Stimulated activated CD4-positive, alpha-beta T cell treated with anti-CD3 and anti-CD28 coated beads, Interleukin-15, amount 100 ng/mL, for 1 hour (primary cell): Measurements from ENCODE around the gene HLX.

Source experiments
- DNase-seq, 2 donors: peaks; one replicate each; pipeline ENCODE4 v3.0.0-alpha.2; 2020; ENCODE audit warnings: low read depth in 1 of 2, low spot score in 1 of 2

Gene HLX

DNA sequence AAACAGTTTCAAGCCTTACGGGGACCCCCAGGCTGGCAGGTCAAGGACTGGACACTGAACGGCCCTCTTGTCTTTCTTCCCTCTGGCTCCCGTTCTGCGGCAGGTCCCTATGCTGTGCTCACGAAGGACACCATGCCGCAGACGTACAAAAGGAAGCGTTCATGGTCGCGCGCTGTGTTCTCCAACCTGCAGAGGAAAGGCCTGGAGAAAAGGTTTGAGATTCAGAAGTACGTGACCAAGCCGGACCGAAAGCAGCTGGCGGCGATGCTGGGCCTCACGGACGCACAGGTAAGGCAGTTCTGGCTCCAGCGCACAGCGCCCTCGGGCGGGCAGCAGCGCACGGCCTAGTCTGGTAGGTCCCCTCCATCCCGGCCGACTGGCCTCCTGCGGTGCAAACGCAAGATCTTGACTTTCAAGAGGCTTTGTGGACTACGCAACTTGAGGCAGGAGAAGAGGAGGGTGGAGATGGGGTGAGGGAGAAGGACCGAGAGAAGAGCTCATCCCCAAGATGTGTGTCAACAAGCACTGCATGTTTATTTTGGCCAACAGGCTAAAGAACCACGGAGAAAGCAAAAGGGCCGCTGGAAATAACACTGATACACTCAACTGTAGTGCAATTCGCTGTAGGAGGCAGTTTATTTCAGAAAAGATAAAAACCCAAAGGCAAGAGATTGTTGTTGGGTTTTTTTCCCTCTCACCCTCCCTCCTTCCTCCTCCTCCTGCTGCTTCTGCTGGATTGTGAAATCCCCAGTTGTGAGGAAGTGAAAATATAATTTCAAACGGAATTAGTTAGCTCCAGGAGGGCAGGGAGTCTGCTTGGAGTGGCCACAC, 3.0 kb downstream of the HLX start:
- DNase-seq = no peak

- no peak for DNase-seq
Observed at GRCh38 chr1:220884109-220884980, 5.1 kb downstream of the HLX start.

DNA sequence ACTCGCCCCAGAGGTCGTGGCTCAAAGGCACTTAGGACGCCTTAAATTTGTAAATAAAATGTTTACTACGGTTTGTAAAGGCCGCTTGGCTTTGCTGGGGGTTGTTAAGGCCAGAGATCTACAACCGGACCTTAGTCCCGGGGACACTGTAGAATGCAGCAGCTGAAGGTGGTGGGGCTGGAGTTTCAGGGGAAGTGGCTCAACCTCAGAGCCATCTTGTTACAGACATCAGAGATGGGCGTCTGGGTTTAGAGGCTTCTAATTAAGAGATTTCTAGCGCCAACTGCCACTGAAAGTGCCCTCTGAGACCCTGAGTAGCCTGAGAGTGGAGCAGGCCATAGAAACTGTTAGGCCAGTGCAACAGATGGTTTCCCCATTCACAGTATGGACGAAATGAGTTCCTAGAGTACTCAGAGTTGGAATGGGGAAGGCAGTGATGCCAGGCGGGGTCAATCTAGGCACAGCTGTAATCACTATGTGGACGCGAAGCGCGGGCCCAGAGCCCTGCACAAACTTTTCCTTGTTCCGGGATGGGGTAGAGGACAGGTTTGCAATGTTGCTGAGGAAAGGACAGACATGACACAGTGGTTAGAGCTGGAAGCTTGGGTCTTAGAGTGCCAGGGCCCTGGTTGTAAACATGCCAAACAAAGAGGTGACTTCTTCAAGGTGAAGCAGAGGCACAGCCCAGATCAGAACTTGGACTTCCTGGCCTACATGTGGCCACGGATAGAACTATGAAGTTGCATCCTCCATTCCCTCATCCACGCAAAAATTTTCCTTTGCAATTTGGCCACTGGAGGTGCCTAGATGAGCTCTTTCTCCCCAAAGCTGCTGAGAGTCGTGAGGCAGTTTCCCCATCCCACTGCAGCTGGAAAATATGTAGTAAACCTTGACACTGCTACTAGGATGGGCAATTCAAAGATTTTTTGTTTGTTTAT, 6.0 kb downstream of the HLX start:
- no peak for DNase-seq

DNA sequence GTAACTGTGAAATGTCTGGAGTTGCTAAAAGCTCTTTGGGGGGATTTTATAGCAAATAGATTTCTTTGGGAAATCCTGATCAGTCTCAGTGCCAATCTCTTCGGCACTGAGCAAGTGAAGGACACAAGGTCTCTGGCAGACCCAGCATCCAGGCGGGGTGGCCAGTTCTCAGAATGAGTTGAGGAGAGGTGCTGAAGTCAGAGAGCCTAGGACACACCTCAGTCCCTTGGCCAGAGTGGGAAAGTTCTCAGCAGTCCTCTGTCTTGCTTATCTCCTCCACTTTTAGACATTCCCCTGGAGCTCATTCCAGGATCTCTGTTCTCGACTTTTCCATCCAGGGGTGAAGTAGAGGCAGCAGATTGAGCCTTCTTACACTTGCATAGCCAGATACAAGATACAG, 6.7 kb downstream of the HLX start:
- DNase-seq = no peak

DNA sequence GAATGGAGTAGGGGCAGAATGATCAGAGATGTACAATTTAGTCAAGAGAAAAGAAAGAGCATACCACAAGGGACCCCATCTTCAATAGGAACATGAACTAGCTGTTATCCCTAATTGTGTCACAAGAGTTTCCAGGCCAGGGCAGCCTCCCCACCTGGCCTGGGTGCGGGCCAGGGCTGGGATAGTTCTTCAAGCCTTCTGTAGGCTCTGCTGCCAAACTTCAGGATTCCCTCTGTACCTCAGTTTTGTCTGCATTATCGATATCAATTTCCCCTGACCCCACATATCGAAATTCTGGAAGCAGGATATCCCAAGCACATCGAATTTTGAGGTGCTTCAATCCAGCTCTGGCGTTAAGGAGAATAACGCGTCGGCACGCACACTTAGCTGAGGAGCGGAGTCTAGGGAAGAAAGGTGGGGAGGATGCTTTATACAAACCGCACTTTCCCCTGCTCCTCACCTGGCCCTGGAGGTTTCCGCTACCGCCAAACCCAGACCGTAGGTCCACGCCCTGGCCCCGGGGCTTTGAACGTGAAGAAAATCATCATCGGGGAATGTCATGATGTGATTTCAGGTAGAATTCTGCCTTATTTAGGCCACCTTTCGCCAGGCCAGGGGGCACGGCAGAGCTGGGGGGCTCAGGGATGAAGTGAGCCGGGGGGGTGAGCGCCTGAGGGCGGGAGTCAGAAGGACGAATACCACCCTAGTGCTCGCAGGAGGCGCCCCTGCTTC, 7.4 kb downstream of the HLX start:
- no peak for DNase-seq

GRCh38 chr1:220887202-220887519, 7.9 kb downstream of the HLX start:
- no peak for DNase-seq

GRCh38 chr1:220887520-220888416, 8.5 kb downstream of the HLX start:
- DNase-seq = no peak

DNA sequence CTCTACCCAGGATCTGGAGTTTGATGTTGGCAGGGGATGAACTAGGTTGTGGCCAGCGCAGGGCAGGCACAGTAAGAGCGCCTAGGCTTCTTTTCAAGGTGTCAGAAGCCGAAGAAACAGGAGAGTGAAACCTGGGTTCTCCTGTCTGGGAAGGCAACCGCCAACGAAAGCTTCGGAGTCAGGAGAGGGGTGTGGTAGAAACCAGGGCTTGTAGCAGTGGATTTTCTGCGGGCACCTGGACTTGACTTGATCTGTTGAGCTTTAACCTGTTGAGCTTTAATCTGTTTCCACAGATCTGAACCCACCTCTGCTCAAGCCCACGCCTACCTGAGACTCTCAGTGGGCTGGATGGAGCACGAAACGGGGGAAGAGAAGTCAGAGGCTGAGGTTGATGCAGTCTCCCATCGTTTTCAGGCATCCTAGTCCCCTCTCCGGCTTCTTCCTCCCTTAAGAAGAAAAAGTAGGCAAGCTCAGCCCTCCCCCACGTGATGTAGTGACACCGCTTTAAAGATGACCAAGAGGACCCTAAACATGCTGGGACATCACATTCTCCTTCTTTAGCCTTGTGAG, 9.3 kb downstream of the HLX start:
- DNase-seq = no peak

- no peak for DNase-seq
Observed at GRCh38 chr1:220889333-220889732, 10.1 kb downstream of the HLX start.

- no peak for DNase-seq
Observed at GRCh38 chr1:220889848-220890287, 10.6 kb downstream of the HLX start.

DNA sequence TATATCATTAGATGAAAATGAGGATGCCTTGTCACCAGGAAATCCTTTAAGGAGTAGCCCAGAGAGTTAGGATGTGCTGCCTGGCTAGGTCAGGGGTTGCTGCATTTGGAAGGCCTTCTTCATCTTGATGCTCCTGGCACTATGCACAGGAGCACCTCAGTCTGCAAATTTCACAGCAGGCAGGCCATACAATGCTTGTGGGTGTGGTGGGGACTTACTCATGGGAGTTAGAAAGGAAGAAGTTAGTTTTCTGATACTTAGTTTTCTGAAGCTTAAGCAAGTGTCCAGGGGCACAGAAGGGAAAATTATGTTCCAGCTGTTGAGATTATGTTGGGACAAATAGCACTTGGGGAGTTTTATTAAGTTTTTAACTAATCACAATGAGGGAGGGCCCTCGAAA, 11.4 kb downstream of the HLX start:
- no peak for DNase-seq

- no peak for DNase-seq
Observed at GRCh38 chr1:220891224-220892085, 12.2 kb downstream of the HLX start.

- DNase-seq = no peak
Observed at GRCh38 chr1:220892086-220892376, 12.8 kb downstream of the HLX start.

DNA sequence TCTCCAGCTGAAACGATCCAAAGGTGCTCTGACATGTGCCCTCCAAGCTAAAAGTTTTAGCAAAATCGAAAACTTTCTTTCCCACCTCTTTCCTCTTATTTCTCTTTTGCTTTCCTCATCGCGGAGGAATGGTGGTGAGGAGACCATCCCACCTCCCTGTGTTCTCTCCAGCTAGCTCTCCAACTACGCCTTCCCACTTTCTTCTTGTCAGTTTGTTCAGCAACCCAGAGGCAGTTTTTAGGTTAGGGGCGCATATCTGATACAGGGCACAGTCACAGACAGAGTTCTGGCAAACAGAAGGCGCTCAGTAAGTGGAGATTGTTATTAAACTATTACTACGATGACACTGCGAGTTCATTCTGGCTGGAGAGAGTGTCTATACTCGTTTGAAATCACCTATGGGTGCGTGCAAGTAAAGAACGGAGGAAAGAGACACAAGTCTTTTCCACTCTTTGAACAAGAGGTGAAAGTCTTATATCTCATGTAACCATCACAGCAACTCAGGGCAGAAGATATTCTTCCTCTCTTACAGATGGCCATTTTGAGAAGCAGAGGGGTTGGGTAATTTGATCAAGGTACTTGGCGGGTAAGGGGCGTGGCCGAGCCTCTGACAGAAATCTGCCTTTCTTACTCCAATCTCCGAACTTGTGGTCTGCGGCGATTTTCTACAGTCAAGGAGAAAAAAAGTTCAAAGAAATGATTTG, 13.9 kb downstream of the HLX start:
- no peak for DNase-seq

DNA sequence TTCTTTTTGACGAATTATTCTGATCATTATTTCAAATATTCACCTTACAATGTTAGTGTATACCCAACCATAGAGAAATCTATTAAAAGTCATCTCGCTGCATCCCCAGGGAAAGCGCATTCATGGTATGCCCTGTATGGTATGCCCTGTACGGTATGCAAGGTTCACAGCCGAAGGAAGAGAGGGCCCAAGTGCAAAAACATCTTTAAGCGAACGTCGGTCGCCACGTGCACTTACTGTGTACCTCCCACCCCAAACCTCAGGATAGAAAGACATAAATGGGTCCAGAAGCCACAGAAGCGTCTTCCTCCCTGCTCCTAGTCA, 14.4 kb downstream of the HLX start:
- DNase-seq = no peak

- no peak for DNase-seq
Observed at GRCh38 chr1:220894025-220894923, 15.0 kb downstream of the HLX start.

DNA sequence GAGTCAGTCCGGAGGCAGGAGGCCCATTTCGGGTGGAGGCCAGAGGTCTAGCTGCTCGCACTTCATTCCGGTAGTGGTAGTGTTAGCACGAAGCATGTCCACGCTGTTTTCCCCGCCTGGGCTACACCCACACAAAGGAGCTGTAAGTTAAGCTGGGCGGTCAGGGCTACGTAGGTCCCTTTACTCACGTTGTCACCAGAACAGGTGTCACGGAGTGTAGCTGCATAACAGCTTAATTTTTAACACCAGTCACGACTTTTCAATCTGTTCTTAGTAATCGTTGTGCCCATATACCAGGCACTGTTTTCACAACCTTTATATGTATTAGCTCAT, 15.6 kb downstream of the HLX start:
- no peak for DNase-seq
